Activated T-cell treated with anti-CD3 and anti-CD28 coated beads, Interleukin-2, amount 50 U/mL, for 48 hours (primary cell): ENCODE results near the gene COL18A1.
"Not testable (repeated sequence)": the region's sequence is repeated elsewhere in the genome, so short reads cannot be mapped to it uniquely, and the experiment has no call there.

Experiments used
- DNase-seq, 2 experiments: peaks; one replicate each; pipeline ENCODE4 v3.0.0-alpha.2; 2020

COL18A1 gene

DNA sequence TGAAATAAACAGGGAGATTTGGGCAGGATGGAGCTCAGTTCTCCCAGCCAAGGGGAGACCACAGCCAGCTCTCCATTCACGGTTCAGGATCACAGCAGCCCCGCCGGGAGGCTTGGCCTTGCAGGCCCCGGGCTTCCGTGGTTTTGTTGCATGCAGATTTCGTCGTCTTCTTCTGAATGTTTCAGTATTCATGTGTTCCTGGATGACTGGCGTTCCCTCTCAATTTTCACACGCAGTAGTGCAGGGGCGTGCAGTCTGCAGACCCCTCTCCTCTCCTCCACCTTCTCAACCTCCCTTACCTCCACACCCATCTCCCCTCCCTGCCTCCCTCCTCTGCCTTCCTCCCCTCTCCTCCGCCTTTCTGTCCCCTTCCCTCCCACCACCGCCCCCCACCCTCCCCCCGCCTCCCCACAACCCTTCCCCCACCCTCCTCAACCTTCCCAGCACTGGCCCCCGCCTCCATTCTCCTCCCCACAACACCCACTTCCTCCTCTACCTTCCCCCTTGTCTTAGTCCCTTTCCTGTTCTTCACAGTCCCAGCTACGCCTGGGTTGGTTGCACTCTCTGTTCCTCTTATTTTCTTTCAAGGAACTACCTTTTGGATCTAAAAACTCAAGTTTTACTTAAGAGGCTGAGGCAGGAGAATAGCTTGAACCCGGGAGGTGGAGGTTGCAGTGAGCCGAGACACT is 145.7 kb downstream of the COL18A1 start:
- peak; percentile 79 to 81 for DNase-seq

DNA sequence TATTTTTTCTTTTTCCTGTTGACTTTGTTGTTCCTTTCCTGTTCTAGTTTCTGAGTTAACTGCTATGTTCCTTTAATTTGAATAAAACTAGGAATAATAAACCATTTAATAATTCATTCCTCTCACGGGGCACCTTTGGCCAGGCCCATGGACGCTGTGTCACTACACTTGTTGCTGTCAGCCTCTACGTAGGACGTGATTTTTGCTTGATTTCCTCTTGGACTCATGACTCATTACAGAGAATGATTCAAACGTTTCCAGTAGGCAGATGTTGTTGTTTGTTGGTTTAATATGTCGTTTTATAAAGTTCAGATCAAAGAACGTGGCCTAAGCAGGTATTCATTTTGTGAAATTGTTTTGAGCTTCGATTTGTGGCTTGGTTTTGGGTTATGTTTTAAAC is 146.4 kb downstream of the COL18A1 start:
- DNase-seq = peak; percentile 44 to 54

DNA sequence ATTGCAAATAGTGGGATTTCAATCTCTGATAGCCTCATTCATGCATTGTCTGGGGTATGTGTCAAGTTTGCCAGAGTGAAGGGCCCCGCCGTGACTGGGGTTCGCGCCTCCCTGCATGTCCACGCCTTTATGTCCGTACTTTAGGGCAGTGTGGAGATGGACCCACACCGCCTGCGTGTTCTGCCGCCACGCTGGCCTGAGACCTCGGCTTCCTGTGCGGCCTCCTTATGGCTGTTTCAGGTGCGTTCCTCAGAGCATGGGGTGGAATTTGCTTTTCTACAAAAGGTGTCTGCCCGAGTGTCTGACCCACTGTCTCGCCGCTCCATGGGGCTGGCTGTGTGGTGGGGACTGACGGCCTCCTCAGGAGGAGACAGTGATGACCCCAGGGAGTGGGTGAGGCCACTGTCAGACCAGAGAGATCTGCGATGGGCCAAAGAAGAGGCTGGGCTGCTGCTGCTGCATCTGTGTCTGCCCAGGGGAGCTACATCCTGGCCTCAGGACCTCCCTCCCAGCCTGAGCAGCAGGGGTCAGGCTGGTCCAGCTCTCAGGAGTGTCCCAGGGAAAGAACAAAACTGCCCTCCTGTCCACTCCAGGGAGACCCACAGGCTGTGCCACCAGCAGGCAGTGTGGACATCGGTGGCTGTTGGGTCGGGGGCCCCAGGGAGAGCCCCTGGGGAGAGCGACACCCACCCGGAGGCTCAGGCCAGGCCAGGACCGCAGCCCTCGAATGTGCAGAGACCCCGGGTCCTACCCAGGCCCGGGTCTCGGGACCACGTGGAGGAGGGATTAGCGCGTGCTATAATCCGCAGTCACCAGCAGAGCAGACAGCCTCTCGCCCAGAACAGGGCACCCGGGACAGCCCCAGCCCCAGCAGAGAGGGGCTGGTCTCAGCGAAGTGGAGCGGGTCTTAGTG is 147.1 kb downstream of the COL18A1 start:
- DNase-seq = peak in 1 of 2 experiments; percentile 36

DNA sequence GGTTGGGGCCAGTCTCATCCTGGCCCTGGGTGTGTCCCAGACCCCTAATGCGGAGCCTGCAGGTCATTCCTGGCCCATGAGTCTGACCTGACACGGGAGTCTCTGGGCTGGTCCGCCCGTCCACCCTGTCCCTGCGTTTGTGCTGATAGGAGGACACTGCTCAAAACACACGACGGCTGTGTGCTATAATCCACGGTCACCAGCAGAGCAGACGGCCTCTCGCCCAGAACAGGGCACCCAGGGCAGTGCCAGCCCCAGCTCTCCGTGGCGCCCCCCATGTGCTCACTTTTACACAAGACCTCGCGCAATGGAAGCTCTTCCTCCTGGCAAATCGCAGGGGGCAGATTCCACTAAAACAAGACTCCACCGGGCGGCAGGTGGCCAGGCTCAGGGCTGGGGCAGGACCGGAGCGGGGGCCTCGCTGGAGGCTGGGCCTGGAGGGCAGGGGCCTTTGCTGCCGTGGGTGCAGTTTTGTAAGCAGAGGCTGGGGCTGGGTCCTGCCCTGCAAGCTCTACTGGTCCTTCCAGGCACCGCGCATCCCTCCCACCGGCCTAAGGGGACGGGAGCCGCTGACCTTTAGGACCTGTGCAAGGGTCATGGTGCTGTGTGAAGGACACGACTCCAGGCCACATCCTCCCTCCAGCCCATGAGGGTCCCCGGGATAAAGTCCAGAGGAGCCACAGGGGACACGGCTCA is 147.9 kb downstream of the COL18A1 start:
- DNase-seq = no peak

DNA sequence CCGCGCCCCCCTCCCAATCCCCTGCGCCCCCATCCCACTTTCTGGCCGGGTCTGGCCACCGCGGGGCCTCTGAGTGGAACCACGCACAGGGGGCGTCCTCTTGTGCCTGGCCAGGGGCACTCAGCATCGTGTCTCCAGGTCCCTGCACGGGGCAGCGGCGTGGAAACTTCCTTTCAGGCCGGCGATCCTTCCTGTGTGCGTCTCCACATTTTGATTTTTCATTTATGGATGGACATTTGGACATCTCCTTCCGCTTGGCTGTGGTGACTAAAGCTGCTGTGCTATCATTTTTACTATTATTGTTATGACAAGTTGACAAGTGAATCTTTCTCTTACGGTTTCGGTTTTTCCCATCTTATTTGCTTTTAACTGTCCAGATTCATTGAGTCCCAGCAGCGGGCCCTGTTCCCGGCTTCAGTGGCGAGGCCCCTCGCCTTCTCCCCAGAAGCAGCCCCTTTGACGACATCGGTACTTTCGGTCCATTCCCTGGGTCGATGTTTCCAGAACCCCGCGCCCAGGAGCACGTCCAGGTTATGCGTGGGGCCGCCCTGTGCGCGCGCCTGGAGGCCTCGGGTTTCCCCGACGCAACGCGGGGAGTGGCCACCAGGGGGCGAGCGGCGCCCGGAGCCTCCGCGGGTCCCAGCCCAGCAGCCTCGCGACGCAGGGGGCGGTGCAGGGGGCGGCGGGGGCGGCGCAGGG is 149.7 kb downstream of the COL18A1 start:
- DNase-seq = peak; percentile 92 to 94

DNA sequence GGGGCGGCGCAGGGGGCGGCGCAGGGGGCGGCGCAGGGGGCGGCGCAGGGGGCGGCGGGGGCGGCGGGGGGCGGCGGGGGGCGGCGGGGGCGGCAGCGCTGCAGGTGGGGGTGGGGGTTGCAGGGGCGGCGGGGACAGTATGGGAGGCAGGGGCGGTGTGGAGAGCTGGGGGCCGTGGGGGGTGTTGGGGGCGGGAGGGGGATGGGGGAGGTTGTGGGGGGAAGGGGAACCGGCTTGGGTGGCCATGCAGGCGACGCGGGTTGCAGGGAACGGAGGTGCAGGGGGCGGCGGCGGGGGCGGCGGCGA is 150.2 kb downstream of the COL18A1 start:
- DNase-seq = no peak

DNA sequence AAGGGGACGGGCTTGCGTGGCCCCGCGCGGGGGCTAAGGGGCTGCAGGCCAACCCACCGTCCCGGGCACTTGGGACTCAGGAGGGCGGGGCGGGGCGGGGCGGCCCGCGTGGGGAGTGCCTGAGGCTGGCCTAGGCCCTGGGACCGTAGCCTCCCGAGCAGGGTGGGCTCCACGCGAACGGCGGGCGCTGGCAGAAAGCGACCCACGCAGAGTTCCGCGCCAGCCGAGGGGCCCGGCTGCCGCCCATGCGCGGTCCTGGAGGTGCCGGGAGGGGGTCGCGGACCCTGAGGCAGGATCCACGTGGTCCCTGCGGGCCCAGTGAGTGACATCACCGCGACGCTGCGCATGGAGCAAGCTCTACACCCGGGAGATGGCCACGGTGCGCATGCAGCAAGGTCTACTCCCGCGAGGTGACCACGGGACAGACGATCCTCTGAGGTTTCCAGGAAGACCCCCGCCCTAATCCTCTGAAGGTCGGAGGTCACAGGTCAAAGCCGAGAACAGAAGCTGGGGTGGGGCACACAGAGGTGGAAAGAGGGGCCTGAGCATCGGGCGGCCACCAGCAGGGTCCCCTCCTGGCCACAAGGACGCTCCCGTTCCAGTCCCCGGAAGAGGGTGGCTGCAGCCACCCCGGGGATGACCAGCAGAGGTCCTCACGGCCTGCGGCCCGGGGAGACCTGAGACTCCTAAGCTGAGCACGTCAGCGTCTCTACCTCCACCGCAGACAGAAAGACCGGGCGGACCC is 150.8 kb downstream of the COL18A1 start:
- DNase-seq = peak; percentile 76 to 84

DNA sequence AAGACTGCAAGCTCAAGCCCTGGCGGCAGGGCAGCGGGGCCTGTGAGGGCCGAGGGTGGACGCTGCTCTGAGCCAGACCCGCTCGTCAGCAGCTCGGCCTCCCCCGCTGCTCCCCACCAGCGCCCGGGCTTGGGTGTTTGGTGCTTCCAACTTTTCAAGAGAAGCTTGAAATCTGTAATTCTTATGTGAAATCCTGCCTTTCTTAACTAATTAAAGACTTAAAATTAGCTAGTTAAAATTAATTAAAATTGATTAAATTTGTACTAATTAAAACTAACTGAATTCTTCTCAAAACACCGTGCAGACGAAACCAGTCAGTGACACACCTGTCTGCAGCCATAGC is 151.3 kb downstream of the COL18A1 start:
- DNase-seq = peak in 1 of 2 experiments; percentile 26

DNA sequence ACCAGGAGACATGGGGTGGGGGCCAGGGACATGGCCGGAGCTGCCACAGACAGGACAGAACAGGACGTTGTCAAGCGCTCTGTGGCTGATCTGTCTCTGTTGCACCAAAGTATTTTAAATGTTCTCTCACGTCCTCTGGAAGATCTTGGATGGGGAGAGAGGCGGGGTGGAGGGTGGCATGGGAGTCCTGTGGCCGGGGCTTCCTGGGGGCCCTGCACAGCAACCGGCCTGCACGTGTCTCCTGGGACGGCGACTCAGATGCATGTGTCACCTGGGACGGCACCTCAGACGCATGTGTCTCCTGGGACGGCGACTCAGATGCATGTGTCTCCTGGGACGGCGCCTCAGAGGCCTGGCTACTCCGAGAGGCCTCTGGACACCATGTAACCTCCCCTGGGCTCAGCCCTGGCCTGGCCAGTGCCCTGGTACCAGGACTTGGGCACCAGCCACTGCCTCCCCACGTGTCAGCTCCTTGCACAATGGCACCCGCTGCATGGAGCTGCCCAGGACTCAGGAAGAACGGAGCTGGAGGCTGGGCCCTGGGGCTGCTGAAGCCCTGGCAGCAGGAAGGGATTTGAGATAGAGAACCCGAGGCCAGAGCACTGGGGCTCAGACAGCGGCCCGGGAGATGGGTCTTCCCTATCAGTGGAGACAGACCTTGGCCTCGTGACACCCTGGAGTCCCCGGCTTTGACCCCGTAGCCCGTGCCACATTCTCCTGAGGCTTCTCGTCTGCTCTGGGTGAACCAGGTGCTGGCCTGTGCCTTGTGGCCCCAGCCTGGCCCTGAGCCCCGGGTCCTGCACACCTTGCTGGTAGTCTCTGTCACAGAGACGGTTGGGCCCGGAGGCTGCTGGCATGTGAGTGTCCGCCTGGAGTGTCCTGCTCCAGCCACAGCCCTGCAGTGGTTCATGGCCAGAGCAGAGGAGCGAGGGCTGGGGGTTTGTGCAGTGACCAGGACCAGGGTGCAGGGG is 152.0 kb downstream of the COL18A1 start:
- DNase-seq = peak in 1 of 2 experiments; percentile 25

DNA sequence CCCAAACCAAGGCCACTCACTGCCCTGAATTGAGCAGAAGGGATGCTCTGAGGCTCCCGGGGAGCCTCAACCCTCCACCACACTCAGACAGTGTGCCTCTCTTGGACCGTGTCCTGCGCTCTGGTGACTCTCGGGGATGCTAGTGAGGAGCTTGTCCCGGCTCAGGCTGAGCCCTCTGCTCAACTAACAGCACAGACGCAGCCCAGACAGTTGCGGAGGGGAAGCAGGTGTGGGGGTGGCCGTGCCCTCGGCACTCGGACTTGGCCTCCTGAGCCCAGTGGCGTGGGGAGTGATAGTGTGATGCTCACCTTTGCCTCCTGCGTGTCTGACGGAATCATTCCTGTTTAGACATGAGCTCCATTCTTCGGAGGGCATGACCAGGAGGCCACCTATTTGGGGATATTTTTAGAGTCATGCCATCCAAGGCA is 152.7 kb downstream of the COL18A1 start:
- DNase-seq = no peak

DNA sequence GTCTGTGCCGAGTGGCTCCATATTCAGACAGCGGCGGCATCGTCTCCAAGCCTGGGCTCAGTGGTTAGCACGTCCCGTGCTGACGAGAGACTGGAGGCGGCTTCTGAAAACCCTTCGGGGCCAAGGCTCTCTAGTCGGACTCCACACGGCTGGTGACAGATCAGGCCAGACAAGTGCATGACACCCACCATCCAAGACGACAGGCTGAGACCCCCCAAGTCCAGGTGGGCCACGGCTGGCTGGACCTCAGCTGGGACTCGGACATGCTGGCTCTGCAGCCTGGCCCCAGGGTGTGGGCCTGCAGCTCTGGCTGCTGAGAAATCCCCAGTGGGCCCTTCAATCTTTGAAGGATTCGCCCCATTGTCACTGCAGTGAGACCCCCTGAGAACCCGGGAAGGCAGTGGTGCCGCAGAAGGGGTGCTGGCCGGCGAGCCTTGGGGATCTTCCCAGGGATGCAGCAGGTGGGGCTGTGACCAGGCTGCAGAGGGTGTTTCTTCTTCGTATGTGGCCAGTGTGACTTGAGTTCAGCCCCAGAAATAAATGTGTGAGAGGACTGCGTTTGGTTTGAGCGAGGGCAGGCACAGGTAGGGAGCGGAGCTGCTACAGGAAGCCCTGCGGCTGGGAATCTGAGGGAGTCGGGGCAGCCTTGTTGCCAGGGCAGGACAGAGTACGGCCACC is 153.2 kb downstream of the COL18A1 start:
- no peak for DNase-seq

DNA sequence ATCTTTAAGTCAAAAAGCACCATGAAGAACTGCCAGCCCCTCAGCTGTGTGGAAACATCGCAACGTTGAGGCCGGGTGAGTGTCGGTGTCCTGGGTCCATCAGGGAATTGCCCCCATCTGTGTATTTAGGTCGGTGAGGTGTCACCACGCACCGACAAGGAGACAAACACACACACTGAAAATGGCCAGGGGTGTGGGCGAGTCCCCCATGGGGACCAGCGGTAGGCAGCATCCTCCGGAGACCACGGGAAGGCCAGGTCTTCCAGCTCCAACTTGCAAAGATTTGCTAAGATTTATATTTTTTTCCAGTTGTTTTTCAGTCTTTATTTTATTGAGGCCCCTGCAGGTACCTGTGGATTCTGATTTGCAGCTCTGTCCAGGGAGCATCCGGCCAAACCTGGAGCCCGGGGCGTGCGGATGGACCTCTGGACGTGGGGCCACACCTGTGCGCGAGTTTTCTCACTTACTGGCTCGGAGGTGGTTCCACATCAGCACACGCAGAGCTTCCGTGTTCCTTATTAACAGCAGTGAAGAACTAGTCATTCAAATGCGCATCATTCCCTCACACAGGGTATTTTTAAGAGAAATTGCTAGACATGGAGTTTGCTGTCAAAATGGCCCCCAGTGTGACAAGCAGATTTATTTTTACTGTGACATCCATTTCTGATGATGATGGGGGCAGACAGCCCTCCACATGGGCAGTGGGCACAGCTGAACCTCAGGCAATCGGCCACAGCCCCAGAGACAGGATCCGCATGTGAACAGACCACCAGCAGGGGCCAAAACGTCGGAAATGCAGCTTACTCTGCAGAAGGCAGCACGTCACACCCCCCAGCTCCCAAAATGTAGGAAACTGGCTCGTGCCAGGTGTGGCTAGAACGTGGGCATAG is 154.5 kb downstream of the COL18A1 start:
- DNase-seq = no peak

DNA sequence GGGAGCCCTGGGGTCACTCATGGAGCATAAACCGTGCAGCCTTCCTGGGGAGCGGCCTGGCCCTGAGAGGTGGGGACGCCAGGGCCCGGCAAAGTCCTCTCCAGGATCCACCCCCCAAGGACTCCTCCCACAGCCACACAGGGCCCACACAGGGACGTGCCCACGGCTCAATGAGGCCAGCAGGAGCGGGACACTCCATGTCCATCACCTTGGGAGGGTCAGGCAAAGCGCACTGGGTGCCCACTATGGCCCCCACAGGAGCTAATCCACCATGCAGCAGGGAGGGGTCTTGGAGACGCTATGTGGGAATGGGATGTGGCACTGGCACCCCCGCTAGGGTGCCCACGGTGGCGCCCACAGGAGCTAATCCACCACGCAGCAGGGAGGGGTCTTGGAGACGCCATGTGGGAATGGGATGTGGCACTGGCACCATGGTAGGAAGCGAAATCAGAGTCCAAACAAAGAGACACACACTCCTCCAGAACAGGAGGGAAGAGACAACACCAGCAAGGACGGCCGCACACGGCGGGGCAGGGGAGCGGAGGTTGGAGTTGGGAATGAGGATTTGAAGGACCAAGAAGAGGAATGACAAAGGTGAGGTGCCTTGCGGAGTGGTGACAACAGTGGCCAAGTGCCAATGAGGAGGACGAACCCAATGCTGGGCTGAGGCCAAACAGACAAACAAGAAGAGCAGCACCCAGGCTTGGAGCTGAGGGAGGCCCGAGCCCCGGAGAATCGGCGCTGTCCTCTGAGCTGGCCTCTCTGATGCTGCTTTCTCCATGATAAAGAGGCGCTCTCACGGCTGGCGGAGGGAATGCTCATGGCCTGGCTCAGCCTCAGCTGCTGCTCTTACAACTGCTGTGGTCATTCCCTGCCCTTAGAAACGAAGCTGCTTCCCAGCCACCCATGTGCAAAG is 155.4 kb downstream of the COL18A1 start:
- no peak for DNase-seq

DNA sequence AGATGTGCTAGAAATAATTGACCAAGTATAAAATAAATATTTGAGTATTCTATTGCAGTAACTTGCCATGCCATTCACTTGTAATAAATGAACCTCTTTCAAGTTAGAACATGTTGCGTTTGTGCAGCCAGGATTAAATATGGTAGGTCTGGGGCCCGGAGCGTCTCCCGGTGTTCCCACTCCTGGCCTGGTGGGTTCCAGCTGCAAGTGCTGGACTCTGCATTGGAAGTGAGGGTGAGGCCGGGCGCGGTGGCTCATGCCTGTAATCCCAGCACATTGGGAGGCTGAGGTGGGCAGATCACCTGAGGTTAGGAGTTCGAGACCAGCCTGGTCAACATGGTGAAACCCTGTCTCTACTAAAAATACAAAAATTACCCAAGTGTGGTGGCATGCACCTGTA is 156.3 kb downstream of the COL18A1 start:
- DNase-seq = not testable (repeated sequence)

DNA sequence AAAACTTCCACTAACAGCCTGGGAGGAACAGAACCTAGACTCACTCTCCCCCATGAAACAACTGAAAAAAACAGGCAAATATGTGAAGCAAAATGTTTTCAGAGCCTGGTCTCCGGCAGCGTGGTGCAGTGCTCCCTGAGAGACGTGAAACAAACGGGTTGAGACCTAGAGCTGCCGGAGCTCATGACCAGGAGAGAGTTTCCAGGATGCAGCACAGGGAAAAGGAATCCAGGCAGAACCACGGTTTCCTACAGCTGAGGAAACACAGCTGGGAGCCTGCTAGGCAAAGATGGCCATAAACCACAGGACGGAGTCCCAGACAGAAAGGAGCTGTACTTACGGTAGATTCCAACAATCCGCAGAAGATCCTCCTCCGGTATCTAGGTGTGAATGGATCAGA is 157.4 kb downstream of the COL18A1 start:
- DNase-seq = no peak

DNA sequence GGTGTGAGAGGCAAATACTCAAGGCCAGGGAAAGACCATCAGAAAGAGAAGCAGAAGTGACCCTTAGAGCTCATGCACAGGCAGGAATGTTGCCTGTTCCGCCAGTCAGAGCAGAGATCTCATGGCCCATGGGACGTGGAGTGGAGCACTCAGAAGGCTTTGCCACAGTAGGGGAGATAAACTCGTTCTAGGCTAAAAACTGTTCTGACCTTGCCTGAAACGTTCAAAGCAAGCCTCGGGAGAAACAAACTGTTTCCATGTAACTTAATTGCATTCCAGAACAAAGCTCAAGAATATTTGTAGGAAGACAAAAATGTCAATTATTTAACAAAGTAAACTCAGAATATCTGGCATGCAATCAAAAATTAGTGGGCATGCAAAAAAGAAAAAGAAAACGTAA is 158.0 kb downstream of the COL18A1 start:
- no peak for DNase-seq
